ENCODE results near the gene PNLIPRP2.

Gene PNLIPRP2

DNA sequence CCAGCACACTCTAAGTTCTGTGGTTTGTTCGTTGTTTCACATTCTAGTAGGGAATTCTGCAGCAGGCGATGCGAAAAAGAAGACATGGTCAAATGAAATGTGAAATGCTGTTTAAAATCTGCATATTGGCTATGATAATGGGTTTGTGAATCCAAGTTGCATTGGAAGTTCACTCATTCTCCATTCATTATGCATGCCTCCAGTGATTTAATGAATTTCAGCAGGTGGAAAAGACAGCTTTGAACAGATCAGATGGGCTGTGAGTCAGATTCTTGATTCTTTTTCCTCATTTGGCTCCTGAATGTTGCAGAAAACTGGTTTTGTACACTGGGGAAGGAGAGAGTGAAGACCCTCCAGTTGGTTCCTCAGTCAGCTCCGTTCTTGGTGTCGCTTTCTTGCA is 52.1 kb downstream of the PNLIPRP2 start:
- H3K4me1 ChIP-seq (ENCODE audit: insufficient read depth, low read length): no peaks in the 10 kb centered on the region
- TF ChIP-seq, protein P1, sequence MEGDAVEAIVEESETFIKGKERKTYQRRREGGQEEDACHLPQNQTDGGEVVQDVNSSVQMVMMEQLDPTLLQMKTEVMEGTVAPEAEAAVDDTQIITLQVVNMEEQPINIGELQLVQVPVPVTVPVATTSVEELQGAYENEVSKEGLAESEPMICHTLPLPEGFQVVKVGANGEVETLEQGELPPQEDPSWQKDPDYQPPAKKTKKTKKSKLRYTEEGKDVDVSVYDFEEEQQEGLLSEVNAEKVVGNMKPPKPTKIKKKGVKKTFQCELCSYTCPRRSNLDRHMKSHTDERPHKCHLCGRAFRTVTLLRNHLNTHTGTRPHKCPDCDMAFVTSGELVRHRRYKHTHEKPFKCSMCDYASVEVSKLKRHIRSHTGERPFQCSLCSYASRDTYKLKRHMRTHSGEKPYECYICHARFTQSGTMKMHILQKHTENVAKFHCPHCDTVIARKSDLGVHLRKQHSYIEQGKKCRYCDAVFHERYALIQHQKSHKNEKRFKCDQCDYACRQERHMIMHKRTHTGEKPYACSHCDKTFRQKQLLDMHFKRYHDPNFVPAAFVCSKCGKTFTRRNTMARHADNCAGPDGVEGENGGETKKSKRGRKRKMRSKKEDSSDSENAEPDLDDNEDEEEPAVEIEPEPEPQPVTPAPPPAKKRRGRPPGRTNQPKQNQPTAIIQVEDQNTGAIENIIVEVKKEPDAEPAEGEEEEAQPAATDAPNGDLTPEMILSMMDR (IDR thresholded peaks at IDR 0.05; ENCODE audit: borderline replicate concordance, extremely low read depth, low read length, poor library complexity, severe bottlenecking): no peak
- TF ChIP-seq EZH2 (IDR thresholded peaks at IDR 0.05; ENCODE audit: borderline replicate concordance, low read depth, low read length, severe bottlenecking): no peak
- no peak for DNase-seq

DNA sequence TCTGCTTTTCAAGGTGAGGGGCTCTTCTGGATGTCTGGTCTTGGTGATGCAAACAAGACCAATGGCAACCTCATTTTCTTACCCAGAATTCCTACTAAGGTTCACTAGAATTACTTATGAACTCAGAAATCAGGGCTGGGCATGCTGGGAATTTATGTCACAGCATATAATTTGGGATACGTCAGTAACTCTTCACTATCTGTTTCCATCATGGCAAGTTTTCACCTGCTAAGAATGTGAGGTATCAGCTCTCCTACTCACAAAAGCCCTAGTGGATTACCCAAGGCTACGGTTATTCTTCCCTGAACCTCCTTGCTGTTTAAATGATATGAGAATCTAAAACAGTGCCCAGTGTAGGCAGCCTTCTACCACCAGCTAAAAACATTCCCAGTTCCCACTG is 53.1 kb downstream of the PNLIPRP2 start:
- Histone ChIP-seq H3K27me3 (ENCODE audit: insufficient read depth, low read length, poor library complexity) (no peaks in the 10 kb centered on the region), H3K79me2 (ENCODE audit: insufficient read depth, low read length) (no peaks in the 10 kb centered on the region), H2AFZ (ENCODE audit: low read depth, low read length) (no peak overlapping the region), H3K4me1 (ENCODE audit: insufficient read depth, low read length) (no peaks in the 10 kb centered on the region), H3K4me2 (ENCODE audit: insufficient read depth, low read length) (no peak overlapping the region), H3K27ac (ENCODE audit: low read length) (no peak overlapping the region), H3K9ac (ENCODE audit: low read depth, low read length) (no peak overlapping the region), H3K4me3 (ENCODE audit: low read depth in 1 of 2, low read length in 2 of 2) (no peak overlapping the region), H3K36me3 (ENCODE audit: insufficient read depth, low read length) (no peaks in the 10 kb centered on the region), H4K20me1 (ENCODE audit: insufficient read depth, low read length) (no peaks in the 10 kb centered on the region), H3K9me3 (ENCODE audit: insufficient read depth, low read length, severe bottlenecking) (no peaks in the 10 kb centered on the region)
- no peak for ATAC-seq (ENCODE audit: insufficient read depth, low read depth)
- TF ChIP-seq EZH2 (IDR thresholded peaks at IDR 0.05; ENCODE audit: borderline replicate concordance, low read depth, low read length, severe bottlenecking): no peak
- TF ChIP-seq, protein P1 (IDR thresholded peaks at IDR 0.05; ENCODE audit: borderline replicate concordance, extremely low read depth, low read length, poor library complexity, severe bottlenecking): no peak
- no peak for DNase-seq

More for the DNA sequence above, 52.1 kb downstream of the PNLIPRP2 start:
- no peaks in the 10 kb centered on the region for H3K79me2 ChIP-seq (ENCODE audit: insufficient read depth, low read length)
- H3K9me3 ChIP-seq (ENCODE audit: insufficient read depth, low read length, severe bottlenecking): no peaks in the 10 kb centered on the region
- no peak overlapping the region for H3K4me2 ChIP-seq (ENCODE audit: insufficient read depth, low read length)
- H3K27me3 ChIP-seq (ENCODE audit: insufficient read depth, low read length, poor library complexity): no peaks in the 10 kb centered on the region
- no peaks in the 10 kb centered on the region for H3K36me3 ChIP-seq (ENCODE audit: insufficient read depth, low read length)
- no peak overlapping the region for H2AFZ ChIP-seq (ENCODE audit: low read depth, low read length)
- H4K20me1 ChIP-seq (ENCODE audit: insufficient read depth, low read length): no peaks in the 10 kb centered on the region
- no peak overlapping the region for H3K4me3 ChIP-seq (ENCODE audit: low read depth in 1 of 2, low read length in 2 of 2)
- no peak for ATAC-seq (ENCODE audit: insufficient read depth, low read depth)
- no peak overlapping the region for H3K27ac ChIP-seq (ENCODE audit: low read length)
- H3K9ac ChIP-seq (ENCODE audit: low read depth, low read length): no peak overlapping the region

DNA sequence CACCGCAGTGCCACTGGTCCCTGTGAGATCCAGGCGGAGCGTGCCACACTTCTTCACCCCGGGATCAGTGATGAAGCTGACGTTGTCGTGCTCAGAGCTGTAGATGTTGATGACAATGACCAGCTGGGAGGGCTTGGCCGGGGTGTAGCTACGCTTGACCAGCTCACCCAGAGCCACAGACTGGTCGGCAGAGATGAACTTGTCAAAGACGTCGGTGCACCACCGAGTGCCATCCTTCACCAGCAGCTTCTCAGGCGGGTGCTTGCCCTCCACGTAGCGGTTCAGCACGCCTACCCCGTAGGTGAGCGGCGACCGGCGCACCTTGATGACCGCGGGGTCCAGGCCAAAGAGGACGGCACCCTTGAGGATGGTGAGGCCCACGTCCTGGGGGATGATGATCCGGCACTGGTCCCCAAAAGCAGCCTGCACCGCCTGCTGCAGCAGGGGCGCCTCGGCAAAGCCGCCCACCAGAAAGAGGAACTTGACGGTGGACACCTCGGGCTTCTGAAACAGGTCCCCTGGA is 54.2 kb downstream of the PNLIPRP2 start:
- H4K20me1 ChIP-seq (ENCODE audit: insufficient read depth, low read length): no peaks in the 10 kb centered on the region
- ATAC-seq (ENCODE audit: insufficient read depth, low read depth): no peak
- no peak overlapping the region for H2AFZ ChIP-seq (ENCODE audit: low read depth, low read length)
- no peak overlapping the region for H3K27ac ChIP-seq (ENCODE audit: low read length)
- no peaks in the 10 kb centered on the region for H3K36me3 ChIP-seq (ENCODE audit: insufficient read depth, low read length)
- no peak overlapping the region for H3K4me2 ChIP-seq (ENCODE audit: insufficient read depth, low read length)
- H3K4me1 ChIP-seq (ENCODE audit: insufficient read depth, low read length): no peaks in the 10 kb centered on the region
- no peak for DNase-seq
- no peaks in the 10 kb centered on the region for H3K27me3 ChIP-seq (ENCODE audit: insufficient read depth, low read length, poor library complexity)
- no peak for TF ChIP-seq EZH2 (IDR thresholded peaks at IDR 0.05; ENCODE audit: borderline replicate concordance, low read depth, low read length, severe bottlenecking)
- TF ChIP-seq, protein P1 (IDR thresholded peaks at IDR 0.05; ENCODE audit: borderline replicate concordance, extremely low read depth, low read length, poor library complexity, severe bottlenecking): no peak
- no peak overlapping the region for H3K9ac ChIP-seq (ENCODE audit: low read depth, low read length)
- H3K4me3 ChIP-seq (ENCODE audit: low read depth in 1 of 2, low read length in 2 of 2): no peak overlapping the region
- no peaks in the 10 kb centered on the region for H3K79me2 ChIP-seq (ENCODE audit: insufficient read depth, low read length)
- H3K9me3 ChIP-seq (ENCODE audit: insufficient read depth, low read length, severe bottlenecking): no peaks in the 10 kb centered on the region

DNA sequence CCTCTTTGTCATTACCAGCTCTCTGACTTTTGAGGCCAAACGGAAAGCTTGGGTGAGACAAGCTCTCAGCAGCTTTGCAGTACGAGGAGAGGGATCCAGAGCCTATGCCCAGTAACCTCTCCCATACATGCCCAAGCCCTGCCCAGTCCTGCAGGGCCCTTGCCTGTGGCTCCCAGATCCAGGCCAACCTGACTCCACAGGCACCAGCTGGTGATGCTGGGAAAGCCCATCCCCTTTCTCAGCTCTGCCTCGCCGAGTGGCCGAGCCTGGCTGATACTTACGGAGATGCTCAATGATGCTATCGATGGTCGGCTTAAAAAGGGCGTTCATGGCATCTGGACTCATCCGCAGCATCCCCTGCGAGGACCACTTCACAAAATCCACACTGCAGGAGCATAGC is 55.4 kb downstream of the PNLIPRP2 start:
- TF ChIP-seq, protein P1 (IDR thresholded peaks at IDR 0.05; ENCODE audit: borderline replicate concordance, extremely low read depth, low read length, poor library complexity, severe bottlenecking): no peak
- TF ChIP-seq EZH2 (IDR thresholded peaks at IDR 0.05; ENCODE audit: borderline replicate concordance, low read depth, low read length, severe bottlenecking): no peak
- Histone ChIP-seq H3K9ac (ENCODE audit: low read depth, low read length) (no peak overlapping the region), H4K20me1 (ENCODE audit: insufficient read depth, low read length) (no peaks in the 10 kb centered on the region), H2AFZ (ENCODE audit: low read depth, low read length) (no peak overlapping the region), H3K36me3 (ENCODE audit: insufficient read depth, low read length) (no peaks in the 10 kb centered on the region), H3K27ac (ENCODE audit: low read length) (no peak overlapping the region), H3K79me2 (ENCODE audit: insufficient read depth, low read length) (no peaks in the 10 kb centered on the region), H3K4me1 (ENCODE audit: insufficient read depth, low read length) (no peaks in the 10 kb centered on the region), H3K27me3 (ENCODE audit: insufficient read depth, low read length, poor library complexity) (no peaks in the 10 kb centered on the region), H3K9me3 (ENCODE audit: insufficient read depth, low read length, severe bottlenecking) (no peaks in the 10 kb centered on the region), H3K4me3 (ENCODE audit: low read depth in 1 of 2, low read length in 2 of 2) (no peak overlapping the region), H3K4me2 (ENCODE audit: insufficient read depth, low read length) (no peak overlapping the region)
- ATAC-seq (ENCODE audit: insufficient read depth, low read depth): no peak
- DNase-seq: no peak
